Hematopoietic multipotent progenitor cell treated with erythropoietin and hydrocortisone succinate and interleukin-3 and kit ligand, for 4 days (in vitro differentiated cells): ENCODE measurements around the gene CNIH1.

ENCODE experiments used
- DNase-seq: peaks from one replicate; pipeline ENCODE4 v3.0.0-alpha.2; 2015

Gene CNIH1

GRCh38 chr14:54377501-54377900, 63.7 kb downstream of the CNIH1 start:
- no peak for DNase-seq

DNA sequence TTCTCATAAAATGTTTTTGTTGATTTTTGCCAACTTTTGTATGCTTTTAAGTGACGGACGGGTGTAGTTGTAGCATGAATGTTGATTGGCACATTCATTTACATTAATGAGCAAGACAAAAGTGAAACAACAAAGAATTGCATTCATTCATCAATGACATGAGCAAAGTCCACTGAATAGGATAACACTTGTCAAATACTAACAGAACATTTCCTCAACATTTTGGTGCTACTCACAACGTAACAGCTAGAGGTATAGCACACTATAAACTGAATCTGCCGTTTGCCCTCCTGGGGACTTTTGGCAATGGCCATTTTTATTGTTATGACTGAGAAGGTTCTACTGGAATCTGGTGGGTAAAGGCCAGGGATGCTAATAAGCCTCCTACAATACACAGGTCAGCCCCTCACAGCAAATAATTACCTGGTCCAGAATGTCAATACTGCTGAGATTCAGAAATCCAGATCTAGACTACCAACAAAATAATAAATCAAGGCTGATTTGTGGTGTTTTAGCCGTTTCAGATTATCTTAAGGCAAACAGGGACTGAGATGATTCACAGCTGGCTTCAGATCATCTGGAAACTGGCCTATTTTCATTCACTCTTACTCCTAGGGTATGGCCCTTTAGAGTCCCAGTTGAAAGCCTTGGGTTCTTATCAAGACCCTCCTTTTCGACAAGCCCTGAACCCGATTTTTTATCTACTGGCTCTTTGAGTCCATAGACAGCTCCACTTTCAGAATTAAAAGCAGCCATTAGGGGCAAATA, 66.9 kb downstream of the CNIH1 start:
- no peak for DNase-seq
